Activated effector memory CD4-positive, alpha-beta T cell treated with Interleukin-2 at 50 U/mL for 16 hours (primary cell): ENCODE measurements around the gene BCL6.
A peak's percentile ranks its signal among the peaks of the same experiment; 100 is the strongest.

ENCODE experiments used
- DNase-seq: peaks from one replicate; pipeline ENCODE4 v3.0.0-alpha.2; 2020

The BCL6 gene

GRCh38 chr3:187738331-187739093 is 6.8 kb downstream of the BCL6 start:
- DNase-seq: peak; percentile 57

- DNase-seq: no peak
Measured at GRCh38 chr3:187738071-187738330, 7.3 kb downstream of the BCL6 start.

GRCh38 chr3:187737368-187738070 is 7.7 kb downstream of the BCL6 start:
- DNase-seq: no peak

GRCh38 chr3:187737006-187737367 is 8.3 kb downstream of the BCL6 start:
- DNase-seq: no peak

GRCh38 chr3:187736418-187736871 is 8.8 kb downstream of the BCL6 start:
- no peak for DNase-seq

- no peak for DNase-seq
Measured at GRCh38 chr3:187735837-187736236, 9.4 kb downstream of the BCL6 start.

- no peak for DNase-seq
Measured at GRCh38 chr3:187735383-187735782, 9.9 kb downstream of the BCL6 start.

GRCh38 chr3:187734841-187735240 is 10.4 kb downstream of the BCL6 start:
- DNase-seq: no peak

GRCh38 chr3:187733371-187733770 is 11.9 kb downstream of the BCL6 start:
- DNase-seq: no peak

- no peak for DNase-seq
Measured at GRCh38 chr3:187729598-187729997, 15.7 kb downstream of the BCL6 start.

GRCh38 chr3:187728940-187729583 is 16.2 kb downstream of the BCL6 start:
- DNase-seq: no peak

- DNase-seq: no peak
Measured at GRCh38 chr3:187728248-187728647, 17.0 kb downstream of the BCL6 start.

GRCh38 chr3:187726564-187726963 is 18.7 kb downstream of the BCL6 start:
- DNase-seq: no peak

GRCh38 chr3:187725653-187726370 is 19.5 kb downstream of the BCL6 start:
- DNase-seq: no peak

GRCh38 chr3:187725224-187725623 is 20.0 kb downstream of the BCL6 start:
- no peak for DNase-seq

GRCh38 chr3:187722206-187722612 is 23.1 kb downstream of the BCL6 start:
- DNase-seq: no peak

- DNase-seq: no peak
Measured at GRCh38 chr3:187721055-187721454, 24.2 kb downstream of the BCL6 start.

- no peak for DNase-seq
Measured at GRCh38 chr3:187720337-187720670, 25.0 kb downstream of the BCL6 start.

GRCh38 chr3:187719628-187720336 is 25.5 kb downstream of the BCL6 start:
- DNase-seq: no peak

GRCh38 chr3:187718802-187719201 is 26.5 kb downstream of the BCL6 start:
- DNase-seq: no peak

GRCh38 chr3:187717572-187717971 is 27.7 kb downstream of the BCL6 start:
- DNase-seq: no peak

- peak; percentile 48 for DNase-seq
Measured at GRCh38 chr3:187714404-187714979, 30.8 kb downstream of the BCL6 start.

- no peak for DNase-seq
Measured at GRCh38 chr3:187713504-187713903, 31.8 kb downstream of the BCL6 start.
